PC-9 (cell line): Measurements from ENCODE around the gene MRE11. TPM values are rescaled to one million over a fixed set of nuclear protein-coding genes. Genes with fewer than 3 reads are reported as not detected.

Experiments used
- BruUV-seq: library from RNA; stranded (reverse); fragments of 400-500 nt; replicated peaks from 2 replicates; lab custom pipeline; 2021; lab: Mats Ljungman, UMichigan
- CTCF ChIA-PET: fragments of 300-600 bp; sonication (Branson Sonifier 250); formaldehyde crosslinking; loops from one replicate; lab custom pipeline; 2022; ENCODE audit warnings: antibody characterized with exemption; lab: Charles Lee
- POLR2A ChIA-PET: fragments of 300-600 bp; sonication (Branson Sonifier 250); formaldehyde crosslinking; loops from one replicate; lab custom pipeline; 2022; ENCODE audit warnings: antibody characterized with exemption; ENCODE audit not compliant: unreplicated experiment; lab: Charles Lee
- DNase-seq, 2 experiments: peaks; one replicate each; pipeline versions ENCODE4 v3.0.0 to v3.0.0-alpha.2; 2015 to 2022; ENCODE audit warnings: mixed read lengths in 1 of 2
- H2AFZ ChIP-seq: fragments of 200-600 bp; sonication (generic); 2 replicates; pipeline ENCODE4 v1.8.1; 2017; ENCODE audit warnings: antibody characterized with exemption
- H3F3A ChIP-seq: fragments of 200-600 bp; sonication (generic); 2 replicates; pipeline ENCODE4 v1.8.1; 2017; ENCODE audit warnings: antibody characterized with exemption, mild to moderate bottlenecking, low read depth; ENCODE audit not compliant: insufficient read depth
- H3K27ac ChIP-seq: fragments of 200-600 bp; sonication (generic); 2 replicates; pipeline ENCODE4 v1.6.1; 2016; ENCODE audit warnings: mixed run types
- H3K27me3 ChIP-seq: fragments of 200-600 bp; sonication (generic); 2 replicates; pipeline ENCODE4 v1.6.1; 2016; ENCODE audit warnings: low read depth, mixed run types; ENCODE audit not compliant: insufficient read depth
- H3K36me3 ChIP-seq: fragments of 200-600 bp; sonication (generic); 2 replicates; pipeline ENCODE4 v1.6.1; 2016; ENCODE audit warnings: low read depth, mixed run types
- H3K4me1 ChIP-seq: fragments of 200-600 bp; sonication (generic); replicated peaks from 2 replicates; pipeline ENCODE4 v1.6.1; 2016; ENCODE audit warnings: mixed run types; ENCODE audit not compliant: insufficient read depth
- H3K4me2 ChIP-seq: fragments of 200-600 bp; sonication (generic); 2 replicates; pipeline ENCODE4 v1.6.1; 2017; ENCODE audit warnings: mixed run types
- H3K4me3 ChIP-seq: fragments of 200-600 bp; sonication (generic); 2 replicates; pipeline ENCODE4 v1.6.1; 2016; ENCODE audit warnings: mixed run types
- H3K79me2 ChIP-seq: fragments of 200-600 bp; sonication (generic); 2 replicates; pipeline ENCODE4 v1.6.1; 2017; ENCODE audit warnings: low read depth, mixed run types
- H3K9me2 ChIP-seq: fragments of 200-600 bp; sonication (generic); 2 replicates; pipeline ENCODE4 v1.8.1; 2017; ENCODE audit warnings: mild to moderate bottlenecking; ENCODE audit not compliant: insufficient read depth
- H3K9me3 ChIP-seq: fragments of 200-600 bp; sonication (generic); 2 replicates; pipeline ENCODE4 v1.8.1; 2016; ENCODE audit warnings: low read depth; ENCODE audit not compliant: insufficient read depth
- H4K20me1 ChIP-seq: fragments of 200-600 bp; sonication (generic); 2 replicates; pipeline ENCODE4 v1.8.1; 2017; ENCODE audit not compliant: insufficient read depth
- EZH2 ChIP-seq: fragments of 200-600 bp; sonication (generic); IDR thresholded peaks from 2 replicates; pipeline ENCODE4 v1.8.0; 2017; ENCODE audit warnings: antibody characterized with exemption, low read depth
- intact Hi-C: fragments of 100-400 bp; cut with micrococcal nuclease; formaldehyde crosslinking; loops from one replicate; pipeline ENCODE4 v1.10.0; 2022; ENCODE audit not compliant: unreplicated experiment
- total RNA-seq: library from RNA; stranded (reverse); gene quantifications from 2 replicates; pipeline ENCODE4 v1.2.3, GENCODE V29; 2021
- TF ChIP-seq, protein P1 (sequence below): fragments of 200-600 bp; sonication (generic); conservative IDR thresholded peaks from 2 replicates; pipeline ENCODE4 v1.6.1; 2017; ENCODE audit warnings: mixed run types, antibody characterized with exemption, mild to moderate bottlenecking, moderate library complexity

Gene MRE11
- total RNA-seq, 1 experiment from 2014 or later: 41.1 TPM

DNA sequence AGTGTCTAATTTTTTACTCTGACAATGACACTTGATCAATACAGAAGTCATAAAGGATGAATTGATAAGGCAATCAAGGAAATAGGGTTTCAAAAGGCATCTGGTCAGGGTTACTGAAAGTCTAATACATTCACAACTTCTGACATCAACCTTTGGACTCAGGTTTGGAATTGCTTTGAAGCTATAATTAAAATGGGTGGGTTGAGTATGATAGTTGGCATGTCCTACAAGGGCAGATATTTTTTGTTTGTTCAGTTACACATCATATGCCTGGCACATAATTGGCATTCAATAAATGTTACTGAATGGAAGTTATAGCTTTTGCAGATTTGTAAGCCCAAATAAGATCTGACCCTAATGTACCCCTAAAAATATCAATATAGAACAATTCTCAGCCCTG is 42.7 kb upstream of the MRE11 start:
- ChIA-PET CTCF (no interaction called here), POLR2A (no interaction called here)
- no peaks in the 10 kb centered on the region for H3K27me3 ChIP-seq
- TF ChIP-seq, protein P1, sequence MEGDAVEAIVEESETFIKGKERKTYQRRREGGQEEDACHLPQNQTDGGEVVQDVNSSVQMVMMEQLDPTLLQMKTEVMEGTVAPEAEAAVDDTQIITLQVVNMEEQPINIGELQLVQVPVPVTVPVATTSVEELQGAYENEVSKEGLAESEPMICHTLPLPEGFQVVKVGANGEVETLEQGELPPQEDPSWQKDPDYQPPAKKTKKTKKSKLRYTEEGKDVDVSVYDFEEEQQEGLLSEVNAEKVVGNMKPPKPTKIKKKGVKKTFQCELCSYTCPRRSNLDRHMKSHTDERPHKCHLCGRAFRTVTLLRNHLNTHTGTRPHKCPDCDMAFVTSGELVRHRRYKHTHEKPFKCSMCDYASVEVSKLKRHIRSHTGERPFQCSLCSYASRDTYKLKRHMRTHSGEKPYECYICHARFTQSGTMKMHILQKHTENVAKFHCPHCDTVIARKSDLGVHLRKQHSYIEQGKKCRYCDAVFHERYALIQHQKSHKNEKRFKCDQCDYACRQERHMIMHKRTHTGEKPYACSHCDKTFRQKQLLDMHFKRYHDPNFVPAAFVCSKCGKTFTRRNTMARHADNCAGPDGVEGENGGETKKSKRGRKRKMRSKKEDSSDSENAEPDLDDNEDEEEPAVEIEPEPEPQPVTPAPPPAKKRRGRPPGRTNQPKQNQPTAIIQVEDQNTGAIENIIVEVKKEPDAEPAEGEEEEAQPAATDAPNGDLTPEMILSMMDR: no peak
- TF ChIP-seq EZH2: no peak
- intact Hi-C loops: no loop called here
- BruUV-seq: no TSS peak
- no peaks in the 10 kb centered on the region for H3K9me3 ChIP-seq
- H3K27ac ChIP-seq: no peak overlapping the region
- H3K36me3 ChIP-seq: no peaks in the 10 kb centered on the region
- H3K4me3 ChIP-seq: no peak overlapping the region
- no peaks in the 10 kb centered on the region for H4K20me1 ChIP-seq
- no peaks in the 10 kb centered on the region for H3K79me2 ChIP-seq
- H2AFZ ChIP-seq: no peak overlapping the region
- H3K4me2 ChIP-seq: no peak overlapping the region
- H3F3A ChIP-seq: no peaks in the 10 kb centered on the region
- no peaks in the 10 kb centered on the region for H3K9me2 ChIP-seq
- peaks cover 16% of the 10 kb centered on the region for H3K4me1 ChIP-seq
- DNase-seq: no peak

DNA sequence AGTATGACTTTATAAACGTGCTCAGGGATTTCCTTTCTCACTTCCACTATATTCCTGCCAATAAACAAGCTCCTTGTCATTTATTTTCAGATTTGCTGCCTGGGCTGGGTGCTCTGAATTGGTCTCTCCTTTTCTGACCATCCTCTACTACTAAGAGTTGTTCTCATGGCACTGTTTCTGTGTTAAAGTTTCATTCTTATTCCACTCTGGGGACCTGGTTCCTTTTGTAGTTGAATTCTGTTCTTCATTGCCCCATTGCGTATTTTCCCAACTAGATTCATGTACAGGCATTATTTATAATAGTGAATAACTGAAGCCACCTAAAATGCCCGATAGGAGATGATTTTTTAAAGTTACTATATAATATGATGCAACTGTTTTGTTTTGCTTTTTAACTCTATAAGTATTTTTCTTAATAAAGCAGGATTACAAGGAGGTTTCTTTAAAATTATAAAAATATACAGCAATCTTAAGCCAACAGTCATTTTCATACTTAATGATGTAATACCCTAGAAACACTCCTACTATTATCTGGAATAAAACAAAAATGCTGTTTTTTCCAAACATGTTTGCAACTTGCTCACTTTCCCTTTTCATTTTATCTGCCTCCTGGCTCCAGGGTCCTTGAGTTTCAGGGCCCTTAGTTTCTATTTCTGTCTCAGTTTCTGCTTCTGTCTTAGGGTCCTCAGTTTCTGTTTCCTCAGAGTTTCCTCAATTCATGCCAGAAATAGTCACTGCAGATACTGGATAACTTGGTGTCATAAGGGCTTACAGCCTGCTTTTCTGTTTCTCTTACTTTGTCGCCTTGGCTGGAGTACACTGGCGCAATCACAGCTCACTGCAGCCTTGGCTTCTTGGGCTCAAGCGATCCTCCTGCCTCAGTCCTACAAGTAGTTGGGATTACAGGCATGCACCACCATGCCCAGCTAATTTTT is 40.3 kb upstream of the MRE11 start:
- Histone ChIP-seq H2AFZ (no peak overlapping the region), H3K9me3 (no peaks in the 10 kb centered on the region), H3K36me3 (no peaks in the 10 kb centered on the region), H3K4me2 (no peak overlapping the region), H3K4me3 (no peak overlapping the region), H3K4me1 (peaks cover 11% of the 10 kb centered on the region), H3K27me3 (no peaks in the 10 kb centered on the region), H3K27ac (no peak overlapping the region), H4K20me1 (no peaks in the 10 kb centered on the region), H3F3A (no peaks in the 10 kb centered on the region), H3K9me2 (0 out of 2 replicates have a peak, but pooled peaks cover 8% of the 10 kb centered on the region), H3K79me2 (no peaks in the 10 kb centered on the region)
- TF ChIP-seq, protein P1: no peak
- TF ChIP-seq EZH2: no peak
- DNase-seq: no peak
- ChIA-PET POLR2A (no interaction called here), CTCF (no interaction called here)
- intact Hi-C loops: no loop called here
- no TSS peak for BruUV-seq

DNA sequence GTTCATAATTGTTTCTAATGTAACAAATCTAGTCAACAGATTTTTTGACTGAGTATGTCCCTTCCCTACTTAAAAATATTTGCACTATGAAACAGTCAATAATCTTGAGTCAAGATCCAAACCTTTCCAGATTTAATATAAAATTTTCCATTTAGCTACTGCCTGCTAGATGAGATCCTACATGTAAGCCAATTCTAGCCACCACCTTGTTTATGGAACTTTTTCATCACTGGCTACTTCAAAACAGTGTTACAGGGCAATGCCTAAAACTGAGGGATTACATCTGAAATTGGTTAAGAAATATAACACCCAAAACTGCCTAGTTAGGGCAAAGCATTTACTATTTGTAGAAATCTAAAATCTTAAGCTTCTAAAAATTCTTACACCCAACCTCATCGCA is 39.6 kb upstream of the MRE11 start:
- DNase-seq: no peak
- Histone ChIP-seq H2AFZ (no peak overlapping the region), H3K9me2 (0 out of 2 replicates have a peak, but pooled peaks cover 8% of the 10 kb centered on the region), H3K9me3 (no peaks in the 10 kb centered on the region), H3K27ac (no peak overlapping the region), H3K4me2 (no peak overlapping the region), H3F3A (no peaks in the 10 kb centered on the region), H3K79me2 (no peaks in the 10 kb centered on the region), H3K4me1 (peaks cover 11% of the 10 kb centered on the region), H4K20me1 (no peaks in the 10 kb centered on the region), H3K4me3 (no peak overlapping the region), H3K27me3 (no peaks in the 10 kb centered on the region), H3K36me3 (no peaks in the 10 kb centered on the region)
- CTCF ChIA-PET: no interaction called here
- intact Hi-C loops: no loop called here
- BruUV-seq: no TSS peak
- TF ChIP-seq, protein P1: no peak
- TF ChIP-seq EZH2: no peak
- POLR2A ChIA-PET: no interaction called here
